ENCODE measurements around the gene KLRF2.

KLRF2 gene

GRCh38 chr12:9936591-9936990 lies 55.3 kb downstream of the KLRF2 start:
- H2AK5ac ChIP-seq (ENCODE audit: low read length) = no peak overlapping the region
- H3K18ac ChIP-seq (ENCODE audit: low read length) = no peak overlapping the region
- H3K36me3 ChIP-seq (ENCODE audit: control insufficient read depth in 1 of 2, insufficient read depth in 2 of 2, low read length in 2 of 2) = no peaks in the 10 kb centered on the region
- no peak overlapping the region for H4K12ac ChIP-seq (ENCODE audit: low read depth, low read length)
- no peak overlapping the region for H2BK5ac ChIP-seq (ENCODE audit: low read depth, low read length, poor library complexity)
- H3K4me1 ChIP-seq (ENCODE audit: control insufficient read depth in 1 of 2, insufficient read depth in 2 of 2, low read length in 2 of 2) = no peaks in the 10 kb centered on the region
- no peak overlapping the region for H3K4me2 ChIP-seq (ENCODE audit: low read length)
- no peak overlapping the region for H3K14ac ChIP-seq (ENCODE audit: low read length)
- no peak for DNase-seq
- H3K79me2 ChIP-seq (ENCODE audit: control insufficient read depth, insufficient read depth, low read length, poor library complexity) = no peaks in the 10 kb centered on the region
- no peak overlapping the region for H3K23ac ChIP-seq (ENCODE audit: low read length)
- no peak overlapping the region for H3K4ac ChIP-seq (ENCODE audit: low read depth, low read length)
- no peaks in the 10 kb centered on the region for H3K27me3 ChIP-seq (ENCODE audit: insufficient read depth, low read length)
- no peaks in the 10 kb centered on the region for H3K79me1 ChIP-seq (ENCODE audit: low read length)
- H2AFZ ChIP-seq (ENCODE audit: insufficient read depth, low read length, poor library complexity) = no peak overlapping the region
- no peak overlapping the region for H4K8ac ChIP-seq (ENCODE audit: low read depth, low read length)
- no peak overlapping the region for H2BK12ac ChIP-seq (ENCODE audit: low read length)
- no peak overlapping the region for H3K4me3 ChIP-seq (ENCODE audit: low read depth, low read length)
- H4K91ac ChIP-seq (ENCODE audit: low read depth, low read length) = no peak overlapping the region
- no peak overlapping the region for H3K27ac ChIP-seq (ENCODE audit: low read depth, low read length)
- no peak overlapping the region for H2BK120ac ChIP-seq (ENCODE audit: insufficient read depth, low read length, poor library complexity)
- H3K9me3 ChIP-seq (ENCODE audit: insufficient read depth, low read depth, low read length) = no peaks in the 10 kb centered on the region
- no CpG with 5 or more reads among the region's 10 CpGs for WGBS (ENCODE audit: extremely low coverage, insufficient coverage, insufficient read length)
- H3K9ac ChIP-seq (ENCODE audit: low read length) = no peak overlapping the region

- H4K12ac ChIP-seq (ENCODE audit: low read depth, low read length) = no peak overlapping the region
- H2AFZ ChIP-seq (ENCODE audit: insufficient read depth, low read length, poor library complexity) = no peak overlapping the region
- no peak overlapping the region for H2BK12ac ChIP-seq (ENCODE audit: low read length)
- H3K4me1 ChIP-seq (ENCODE audit: control insufficient read depth in 1 of 2, insufficient read depth in 2 of 2, low read length in 2 of 2) = no peaks in the 10 kb centered on the region
- peak in 1 of 2 donors; percentile 40 for DNase-seq
- no peak overlapping the region for H3K18ac ChIP-seq (ENCODE audit: low read length)
- no peak overlapping the region for H3K9ac ChIP-seq (ENCODE audit: low read length)
- H4K91ac ChIP-seq (ENCODE audit: low read depth, low read length) = no peak overlapping the region
- H3K14ac ChIP-seq (ENCODE audit: low read length) = no peak overlapping the region
- no peak overlapping the region for H3K4me2 ChIP-seq (ENCODE audit: low read length)
- WGBS (ENCODE audit: extremely low coverage, insufficient coverage, insufficient read length) = no CpG with 5 or more reads among the region's 2 CpGs
- no peaks in the 10 kb centered on the region for H3K79me2 ChIP-seq (ENCODE audit: control insufficient read depth, insufficient read depth, low read length, poor library complexity)
- no peaks in the 10 kb centered on the region for H3K36me3 ChIP-seq (ENCODE audit: control insufficient read depth in 1 of 2, insufficient read depth in 2 of 2, low read length in 2 of 2)
- no peak overlapping the region for H3K27ac ChIP-seq (ENCODE audit: low read depth, low read length)
- H3K27me3 ChIP-seq (ENCODE audit: insufficient read depth, low read length) = no peaks in the 10 kb centered on the region
- no peak overlapping the region for H2BK120ac ChIP-seq (ENCODE audit: insufficient read depth, low read length, poor library complexity)
- no peak overlapping the region for H2AK5ac ChIP-seq (ENCODE audit: low read length)
- no peaks in the 10 kb centered on the region for H3K9me3 ChIP-seq (ENCODE audit: insufficient read depth, low read depth, low read length)
- no peak overlapping the region for H3K23ac ChIP-seq (ENCODE audit: low read length)
- H3K4me3 ChIP-seq (ENCODE audit: low read depth, low read length) = no peak overlapping the region
- no peak overlapping the region for H3K4ac ChIP-seq (ENCODE audit: low read depth, low read length)
- H3K79me1 ChIP-seq (ENCODE audit: low read length) = no peaks in the 10 kb centered on the region
- no peak overlapping the region for H2BK5ac ChIP-seq (ENCODE audit: low read depth, low read length, poor library complexity)
- no peak overlapping the region for H4K8ac ChIP-seq (ENCODE audit: low read depth, low read length)
Measured at GRCh38 chr12:9940375-9940774, 59.1 kb downstream of the KLRF2 start.

GRCh38 chr12:9941838-9942237 lies 60.5 kb downstream of the KLRF2 start:
- H3K9me3 ChIP-seq (ENCODE audit: insufficient read depth, low read depth, low read length) = no peaks in the 10 kb centered on the region
- no peak overlapping the region for H3K4me2 ChIP-seq (ENCODE audit: low read length)
- H2AK5ac ChIP-seq (ENCODE audit: low read length) = no peak overlapping the region
- H2BK120ac ChIP-seq (ENCODE audit: insufficient read depth, low read length, poor library complexity) = no peak overlapping the region
- H3K79me1 ChIP-seq (ENCODE audit: low read length) = no peaks in the 10 kb centered on the region
- no peaks in the 10 kb centered on the region for H3K79me2 ChIP-seq (ENCODE audit: control insufficient read depth, insufficient read depth, low read length, poor library complexity)
- H4K91ac ChIP-seq (ENCODE audit: low read depth, low read length) = no peak overlapping the region
- H3K4ac ChIP-seq (ENCODE audit: low read depth, low read length) = no peak overlapping the region
- H3K4me1 ChIP-seq (ENCODE audit: control insufficient read depth in 1 of 2, insufficient read depth in 2 of 2, low read length in 2 of 2) = no peaks in the 10 kb centered on the region
- no peak overlapping the region for H4K12ac ChIP-seq (ENCODE audit: low read depth, low read length)
- no peak overlapping the region for H4K8ac ChIP-seq (ENCODE audit: low read depth, low read length)
- no peak overlapping the region for H3K23ac ChIP-seq (ENCODE audit: low read length)
- DNase-seq = no peak
- H3K27ac ChIP-seq (ENCODE audit: low read depth, low read length) = no peak overlapping the region
- no peak overlapping the region for H2BK12ac ChIP-seq (ENCODE audit: low read length)
- WGBS (ENCODE audit: extremely low coverage, insufficient coverage, insufficient read length) = no CpG with 5 or more reads among the region's 1 CpG
- no peak overlapping the region for H2BK5ac ChIP-seq (ENCODE audit: low read depth, low read length, poor library complexity)
- no peak overlapping the region for H3K14ac ChIP-seq (ENCODE audit: low read length)
- H3K27me3 ChIP-seq (ENCODE audit: insufficient read depth, low read length) = no peaks in the 10 kb centered on the region
- H3K4me3 ChIP-seq (ENCODE audit: low read depth, low read length) = no peak overlapping the region
- H3K9ac ChIP-seq (ENCODE audit: low read length) = no peak overlapping the region
- H3K18ac ChIP-seq (ENCODE audit: low read length) = no peak overlapping the region
- no peak overlapping the region for H2AFZ ChIP-seq (ENCODE audit: insufficient read depth, low read length, poor library complexity)
- H3K36me3 ChIP-seq (ENCODE audit: control insufficient read depth in 1 of 2, insufficient read depth in 2 of 2, low read length in 2 of 2) = no peaks in the 10 kb centered on the region

GRCh38 chr12:9943240-9943639 lies 62.0 kb downstream of the KLRF2 start:
- no peak overlapping the region for H2AK5ac ChIP-seq (ENCODE audit: low read length)
- H3K23ac ChIP-seq (ENCODE audit: low read length) = no peak overlapping the region
- H2BK120ac ChIP-seq (ENCODE audit: insufficient read depth, low read length, poor library complexity) = no peak overlapping the region
- no CpG with 5 or more reads among the region's 19 CpGs for WGBS (ENCODE audit: extremely low coverage, insufficient coverage, insufficient read length)
- H2BK12ac ChIP-seq (ENCODE audit: low read length) = no peak overlapping the region
- no peak overlapping the region for H4K8ac ChIP-seq (ENCODE audit: low read depth, low read length)
- no peak overlapping the region for H3K14ac ChIP-seq (ENCODE audit: low read length)
- no peak overlapping the region for H4K91ac ChIP-seq (ENCODE audit: low read depth, low read length)
- H3K79me1 ChIP-seq (ENCODE audit: low read length) = no peaks in the 10 kb centered on the region
- H4K12ac ChIP-seq (ENCODE audit: low read depth, low read length) = no peak overlapping the region
- peak in 1 of 2 donors; percentile 14 for DNase-seq
- H3K4me2 ChIP-seq (ENCODE audit: low read length) = no peak overlapping the region
- no peaks in the 10 kb centered on the region for H3K27me3 ChIP-seq (ENCODE audit: insufficient read depth, low read length)
- no peak overlapping the region for H3K9ac ChIP-seq (ENCODE audit: low read length)
- H3K79me2 ChIP-seq (ENCODE audit: control insufficient read depth, insufficient read depth, low read length, poor library complexity) = no peaks in the 10 kb centered on the region
- no peaks in the 10 kb centered on the region for H3K4me1 ChIP-seq (ENCODE audit: control insufficient read depth in 1 of 2, insufficient read depth in 2 of 2, low read length in 2 of 2)
- no peak overlapping the region for H3K4ac ChIP-seq (ENCODE audit: low read depth, low read length)
- no peak overlapping the region for H3K27ac ChIP-seq (ENCODE audit: low read depth, low read length)
- no peak overlapping the region for H3K18ac ChIP-seq (ENCODE audit: low read length)
- H3K36me3 ChIP-seq (ENCODE audit: control insufficient read depth in 1 of 2, insufficient read depth in 2 of 2, low read length in 2 of 2) = no peaks in the 10 kb centered on the region
- no peak overlapping the region for H2AFZ ChIP-seq (ENCODE audit: insufficient read depth, low read length, poor library complexity)
- H3K9me3 ChIP-seq (ENCODE audit: insufficient read depth, low read depth, low read length) = no peaks in the 10 kb centered on the region
- H2BK5ac ChIP-seq (ENCODE audit: low read depth, low read length, poor library complexity) = no peak overlapping the region
- H3K4me3 ChIP-seq (ENCODE audit: low read depth, low read length) = no peak overlapping the region

All from trophoblast cell (in vitro differentiated cells and primary cell).